IMR-90 (cell line): ENCODE results near the gene PTPRG. TPM values are rescaled to one million over a fixed set of nuclear protein-coding genes. Genes with fewer than 3 reads are reported as not detected.

Experiments used
- ATAC-seq: fragments of 200-7000 bp; cut with Tn5 transposase; 2 replicates; pipeline ENCODE4 v1.9.1; 2020; ENCODE audit warnings: low read depth, mild to moderate bottlenecking, moderate library complexity
- BruUV-seq: library from RNA; stranded (reverse); fragments of 400-500 nt; replicated peaks from 2 replicates; lab custom pipeline; 2021; lab: Mats Ljungman, UMichigan
- CTCF ChIA-PET: fragments of 300-600 bp; formaldehyde crosslinking; extraction: SDS; loops from one replicate; lab custom pipeline; 2021; ENCODE audit warnings: antibody characterized with exemption; lab: Yijun Ruan, JAX
- POLR2A ChIA-PET: fragments of 300-600 bp; sonication (Branson Sonifier 250); formaldehyde crosslinking; loops from one replicate; lab custom pipeline; 2022; ENCODE audit warnings: antibody characterized with exemption; ENCODE audit not compliant: unreplicated experiment; lab: Charles Lee
- DNase-seq: peaks from one replicate; pipeline ENCODE4 v3.0.0; 2013
- H2AFZ ChIP-seq: replicated peaks from 2 replicates; pipeline ENCODE3; 2013; ENCODE audit warnings: low read length, mild to moderate bottlenecking; ENCODE audit not compliant: poor library complexity
- H2AK5ac ChIP-seq: 2 replicates; pipeline ENCODE4 v1.6.1; 2013; ENCODE audit warnings: low read depth, low read length, inconsistent platforms
- H2AK9ac ChIP-seq: replicated peaks from 2 replicates; pipeline ENCODE3; 2013; ENCODE audit warnings: mild to moderate bottlenecking, low read depth, low read length, moderate library complexity; ENCODE audit not compliant: poor library complexity
- H2BK120ac ChIP-seq: 2 replicates; pipeline ENCODE4 v1.6.1; 2013; ENCODE audit warnings: low read depth, low read length, inconsistent platforms
- H2BK15ac ChIP-seq: 3 replicates; pipeline ENCODE4 v1.6.1; 2013; ENCODE audit warnings: low read depth, low read length, inconsistent platforms
- H2BK20ac ChIP-seq: 2 replicates; pipeline ENCODE4 v1.6.1; 2013; ENCODE audit warnings: low read depth, mild to moderate bottlenecking, inconsistent platforms, low read length, moderate library complexity
- H2BK5ac ChIP-seq: 2 replicates; pipeline ENCODE4 v1.6.1; 2013; ENCODE audit warnings: mild to moderate bottlenecking, low read depth, low read length, inconsistent platforms; ENCODE audit not compliant: poor library complexity, severe bottlenecking
- H3K14ac ChIP-seq: replicated peaks from 2 replicates; pipeline ENCODE4 v1.6.1; 2013; ENCODE audit warnings: low read depth, low read length, inconsistent platforms
- H3K18ac ChIP-seq: 2 replicates; pipeline ENCODE4 v1.6.1; 2013; ENCODE audit warnings: low read depth, low read length, control low read depth
- H3K23ac ChIP-seq: 2 replicates; pipeline ENCODE4 v1.6.1; 2013; ENCODE audit warnings: low read depth, low read length, inconsistent platforms
- H3K27ac ChIP-seq: 2 replicates; pipeline ENCODE4 v1.5.1; 2013; ENCODE audit warnings: mild to moderate bottlenecking, control low read depth, low read length; ENCODE audit not compliant: insufficient read depth
- H3K27me3 ChIP-seq: 2 replicates; pipeline ENCODE4 v1.6.1; 2013; ENCODE audit warnings: low read length; ENCODE audit not compliant: control insufficient read depth, insufficient read depth
- H3K36me3 ChIP-seq: 2 replicates; pipeline ENCODE4 v1.6.1; 2013; ENCODE audit warnings: low read length, mixed read lengths; ENCODE audit not compliant: control insufficient read depth, insufficient read depth
- H3K4ac ChIP-seq: 2 replicates; pipeline ENCODE4 v1.6.1; 2013; ENCODE audit warnings: low read depth, low read length, inconsistent platforms
- H3K4me1 ChIP-seq: 2 replicates; pipeline ENCODE4 v1.6.1; 2013; ENCODE audit warnings: low read length, mixed read lengths; ENCODE audit not compliant: control insufficient read depth, insufficient read depth
- H3K4me2 ChIP-seq: 2 replicates; pipeline ENCODE4 v1.6.1; 2013; ENCODE audit warnings: low read depth, mild to moderate bottlenecking, control low read depth, low read length, moderate library complexity
- H3K4me3 ChIP-seq: 2 replicates; pipeline ENCODE4 v1.5.1; 2013; ENCODE audit warnings: low read depth, mild to moderate bottlenecking, control low read depth, low read length, moderate library complexity; ENCODE audit not compliant: insufficient read depth
- H3K56ac ChIP-seq: 2 replicates; pipeline ENCODE4 v1.6.1; 2013; ENCODE audit warnings: low read length, inconsistent platforms; ENCODE audit not compliant: insufficient read depth; ENCODE audit errors: extremely low read depth
- H3K79me1 ChIP-seq, 2 experiments: 2 replicates each; pipeline ENCODE4 v1.6.1; 2013; ENCODE audit warnings: low read length in 2 of 2, inconsistent platforms in 1 of 2, low read depth in 1 of 2
- H3K9ac ChIP-seq: 2 replicates; pipeline ENCODE4 v1.6.1; 2013; ENCODE audit warnings: low read depth, low read length, control low read depth
- H3K9me1 ChIP-seq: 2 replicates; pipeline ENCODE4 v1.6.1; 2013; ENCODE audit warnings: low read length, inconsistent platforms; ENCODE audit not compliant: insufficient read depth
- H3K9me3 ChIP-seq: 2 replicates; pipeline ENCODE4 v1.6.1; 2013; ENCODE audit warnings: low read length; ENCODE audit not compliant: control insufficient read depth, insufficient read depth
- H4K20me1 ChIP-seq: 2 replicates; pipeline ENCODE4 v1.6.1; 2013; ENCODE audit warnings: low read length, inconsistent platforms; ENCODE audit not compliant: insufficient read depth
- H4K5ac ChIP-seq: 2 replicates; pipeline ENCODE4 v1.6.1; 2013; ENCODE audit warnings: mild to moderate bottlenecking, low read depth, low read length, control low read depth
- H4K8ac ChIP-seq, 2 experiments: 2 replicates each; pipeline ENCODE4 v1.6.1; 2013; ENCODE audit warnings: low read depth in 2 of 2, low read length in 2 of 2, control low read depth in 1 of 2, inconsistent platforms in 1 of 2
- H4K91ac ChIP-seq: 2 replicates; pipeline ENCODE4 v1.6.1; 2013; ENCODE audit warnings: low read depth, low read length, inconsistent platforms; ENCODE audit not compliant: insufficient read depth
- BHLHE40 ChIP-seq: fragments of 150-350 bp; IDR thresholded peaks from 2 replicates; pipeline ENCODE4 v1.6.1; 2016; ENCODE audit warnings: mild to moderate bottlenecking, low read depth, low read length
- CEBPB ChIP-seq: IDR thresholded peaks from 2 replicates; pipeline ENCODE4 v1.6.1; 2012; ENCODE audit warnings: low read depth, low read length, improper control_type of control experiment
- CHD1 ChIP-seq: IDR thresholded peaks from 2 replicates; pipeline ENCODE4 v1.6.1; 2012; ENCODE audit warnings: low read depth, low read length, improper control_type of control experiment
- CTCF ChIP-seq: conservative IDR thresholded peaks from 2 replicates; pipeline ENCODE4 v1.5.1; 2012; ENCODE audit warnings: mild to moderate bottlenecking, low read depth, low read length, improper control_type of control experiment
- FOS ChIP-seq: fragments of 150-350 bp; IDR thresholded peaks from 2 replicates; pipeline ENCODE4 v1.6.1; 2016; ENCODE audit warnings: low read depth, low read length
- MAFK ChIP-seq: IDR thresholded peaks from 2 replicates; pipeline ENCODE4 v1.6.1; 2012; ENCODE audit warnings: low read depth, low read length, improper control_type of control experiment
- MAZ ChIP-seq: IDR thresholded peaks from 2 replicates; pipeline ENCODE4 v1.6.1; 2012; ENCODE audit warnings: low read depth, mild to moderate bottlenecking, low read length, improper control_type of control experiment, moderate library complexity, borderline replicate concordance
- MXI1 ChIP-seq: IDR thresholded peaks from 2 replicates; pipeline ENCODE4 v1.6.1; 2012; ENCODE audit warnings: low read depth, mild to moderate bottlenecking, low read length, moderate library complexity, borderline replicate concordance
- NFE2L2 ChIP-seq: fragments of 150-350 bp; IDR thresholded peaks from 2 replicates; pipeline ENCODE4 v1.6.1; 2016; ENCODE audit warnings: low read depth, mild to moderate bottlenecking, low read length
- POLR2A ChIP-seq: IDR thresholded peaks from 2 replicates; pipeline ENCODE4 v1.6.1; 2012; ENCODE audit warnings: mild to moderate bottlenecking, low read depth, low read length
- RAD21 ChIP-seq: IDR thresholded peaks from 2 replicates; pipeline ENCODE4 v1.6.1; 2012; ENCODE audit warnings: low read length, improper control_type of control experiment
- RCOR1 ChIP-seq: IDR thresholded peaks from 2 replicates; pipeline ENCODE4 v1.6.1; 2012; ENCODE audit warnings: mild to moderate bottlenecking, low read length, improper control_type of control experiment; ENCODE audit not compliant: insufficient replicate concordance
- RFX5 ChIP-seq: IDR thresholded peaks from 2 replicates; pipeline ENCODE4 v1.8.0; 2012; ENCODE audit warnings: low read depth, mild to moderate bottlenecking, low read length, moderate library complexity
- SMC3 ChIP-seq: fragments of 150-350 bp; IDR thresholded peaks from 2 replicates; pipeline ENCODE4 v1.6.1; 2016; ENCODE audit warnings: low read depth, mild to moderate bottlenecking, antibody characterized with exemption, low read length, moderate library complexity
- USF2 ChIP-seq: fragments of 150-350 bp; IDR thresholded peaks from 2 replicates; pipeline ENCODE4 v1.6.1; 2017; ENCODE audit warnings: mild to moderate bottlenecking, antibody characterized with exemption, low read length, low read depth
- WGBS, 2 experiments: methylation state at CpG; one replicate each; pipeline versions ENCODE4 v1.1.5 to v1.1.7; 2013; ENCODE audit warnings: missing lambda C conversion rate in 2 of 2; ENCODE audit not compliant: insufficient read length in 1 of 2; ENCODE audit errors: extremely low coverage in 2 of 2; 5-methylcytosine and 5-hydroxymethylcytosine counted together
- dilution Hi-C: fragments of 300-500 bp; cut with HindIII; formaldehyde crosslinking; loops from one replicate; pipeline ENCODE4 v1.14.3; 2018; ENCODE audit warnings: low sequenced_read_pairs; ENCODE audit not compliant: unreplicated experiment
- in situ Hi-C: fragments of 300-500 bp; cut with MboI; formaldehyde crosslinking; loops from 3 replicates; pipeline ENCODE4 v1.14.3; 2019; ENCODE audit warnings: low sequenced_read_pairs, inconsistent platforms, mixed read lengths
- intact Hi-C: fragments of 100-400 bp; cut with micrococcal nuclease; formaldehyde crosslinking; loops from 2 replicates; pipeline ENCODE4 v1.10.0; 2022
- polyA plus RNA-seq, 3 experiments: library from polyadenylated mRNA; depleted of rRNA; stranded (reverse); fragments of >200 nt; gene quantifications; 2 replicates each; pipeline ENCODE4 v1.2.3, GENCODE V29; 2012; ENCODE audit warnings: low replicate concordance in 1 of 3
- total RNA-seq: library from RNA; depleted of rRNA; stranded (reverse); fragments of >200 nt; gene quantifications from 2 replicates; pipeline ENCODE4 v1.2.3, GENCODE V29; 2012
- TF ChIP-seq, protein P1 (sequence below): fragments of 150-350 bp; IDR thresholded peaks from 2 replicates; pipeline ENCODE4 v1.6.1; 2016; ENCODE audit warnings: low read depth, mild to moderate bottlenecking, low read length, moderate library complexity, borderline replicate concordance

PTPRG gene
- total and polyA plus RNA-seq, 2 of the 4 experiments (the other 2 are of a cell fraction) = 7.7 to 31.0 TPM

GRCh38 chr3:61812517-61812916, 251.1 kb downstream of the PTPRG start:
- in situ Hi-C loops (no loop called here), dilution Hi-C loops (no loop called here), intact Hi-C loops (loop anchor here (10.0 kb wide), 1 partner anchor 248 kb away; the partner anchor contains the start of gene PTPRG)
- Histone ChIP-seq H3K18ac (no peak overlapping the region), H3K4me3 (no peak overlapping the region), H3K79me1 (peaks cover 33 to 44% of the 10 kb centered on the region in 2 experiments), H2BK20ac (no peak overlapping the region), H2BK15ac (no peak overlapping the region), H2BK120ac (no peak overlapping the region), H3K9me3 (no peaks in the 10 kb centered on the region), H4K20me1 (0 out of 2 replicates have a peak, but pooled peaks cover 7% of the 10 kb centered on the region), H3K14ac (no peak overlapping the region), H3K9me1 (peaks cover 4% of the 10 kb centered on the region), H3K23ac (no peak overlapping the region), H4K91ac (no peak overlapping the region), H3K4me2 (no peak overlapping the region), H2BK5ac (no peak overlapping the region), H3K27me3 (no peaks in the 10 kb centered on the region), H2AK5ac (no peak overlapping the region), H4K5ac (no peak overlapping the region), H3K4me1 (peaks cover 8% of the 10 kb centered on the region), H3K56ac (no peak overlapping the region), H2AK9ac (no peak overlapping the region), H3K27ac (no peak overlapping the region), H3K9ac (no peak overlapping the region), H3K36me3 (no peaks in the 10 kb centered on the region), H3K4ac (no peak overlapping the region), H2AFZ (no peak overlapping the region), H4K8ac (no peak overlapping the region)
- ATAC-seq (no peak), DNase-seq (no peak)
- WGBS, 2 experiments = no CpG with 5 or more reads among the region's 3 CpGs
- BruUV-seq = no TSS peak
- CTCF ChIA-PET = interaction anchor here (0.6 kb wide), 1 partner anchor 28 kb away, joined by 7 read pairs; no protein-coding TSS in a partner anchor
- TF ChIP-seq NFE2L2 (no peak), CTCF (no peak), BHLHE40 (no peak), RAD21 (no peak), RCOR1 (no peak), CEBPB (no peak), POLR2A (no peak), MAFK (no peak), RFX5 (no peak), SMC3 (no peak), MAZ (no peak), MXI1 (no peak), USF2 (no peak), CHD1 (no peak), FOS (no peak)
- TF ChIP-seq, protein P1, sequence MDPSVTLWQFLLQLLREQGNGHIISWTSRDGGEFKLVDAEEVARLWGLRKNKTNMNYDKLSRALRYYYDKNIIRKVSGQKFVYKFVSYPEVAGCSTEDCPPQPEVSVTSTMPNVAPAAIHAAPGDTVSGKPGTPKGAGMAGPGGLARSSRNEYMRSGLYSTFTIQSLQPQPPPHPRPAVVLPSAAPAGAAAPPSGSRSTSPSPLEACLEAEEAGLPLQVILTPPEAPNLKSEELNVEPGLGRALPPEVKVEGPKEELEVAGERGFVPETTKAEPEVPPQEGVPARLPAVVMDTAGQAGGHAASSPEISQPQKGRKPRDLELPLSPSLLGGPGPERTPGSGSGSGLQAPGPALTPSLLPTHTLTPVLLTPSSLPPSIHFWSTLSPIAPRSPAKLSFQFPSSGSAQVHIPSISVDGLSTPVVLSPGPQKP = no peak
- POLR2A ChIA-PET = no interaction called here
